BLaER1 treated with 17β-estradiol and CSF1 and Interleukin-3, amounts not matched to agents 10 nM and 100 nM (cell line): ENCODE data around the gene LIMCH1.

Source experiments
- H3K27ac ChIP-seq, 11 experiments: shearing (Covaris generic); formaldehyde crosslinking; 2 replicates each; pipeline ENCODE4 v1.8.1; 2022
- H3K27me3 ChIP-seq, 11 experiments: shearing (Covaris generic); formaldehyde crosslinking; 2 replicates each; pipeline ENCODE4 v1.8.1; 2022
- H3K36me3 ChIP-seq, 11 experiments: shearing (Covaris generic); formaldehyde crosslinking; 2 replicates each; pipeline ENCODE4 v1.8.1; 2022
- H3K4me1 ChIP-seq, 10 experiments: shearing (Covaris generic); formaldehyde crosslinking; 2 replicates each; pipeline ENCODE4 v1.8.1; 2022
- H3K4me2 ChIP-seq, 11 experiments: shearing (Covaris generic); formaldehyde crosslinking; 2 replicates each; pipeline ENCODE4 v1.8.1; 2022
- H3K4me3 ChIP-seq, 10 experiments: shearing (Covaris generic); formaldehyde crosslinking; 2 replicates each; pipeline ENCODE4 v1.8.1; 2022
- H3K9ac ChIP-seq, 11 experiments: shearing (Covaris generic); formaldehyde crosslinking; 2 replicates each; pipeline ENCODE4 v1.8.1; 2022
- H3K9me3 ChIP-seq, 11 experiments: shearing (Covaris generic); formaldehyde crosslinking; replicated peaks in 1 of 11; 2 replicates each; pipeline ENCODE4 v1.8.1; 2022
- H4K20me1 ChIP-seq, 11 experiments: shearing (Covaris generic); formaldehyde crosslinking; 2 replicates each; pipeline ENCODE4 v1.8.1; 2022
- Cebpa-rat ChIP-seq, 11 experiments: shearing (Covaris generic); IDR thresholded peaks; 2 replicates each; pipeline ENCODE4 v1.8.1; 2022

LIMCH1 gene

GRCh38 chr4:41620594-41621256 is 82.8 kb downstream of the LIMCH1 start:
- H3K4me2 ChIP-seq: peak overlapping the region in 7 of 11 experiments; percentile 4 to 37 (median 22); a peak in 11 of 22 replicates
- no peaks in the 10 kb centered on the region for H4K20me1 ChIP-seq
- peaks cover 17 to 64% (median 45%) of the 10 kb centered on the region in 10 experiments for H3K4me1 ChIP-seq
- no peak for TF ChIP-seq Cebpa-rat (IDR thresholded peaks at IDR 0.05)
- no peak overlapping the region for H3K9ac ChIP-seq
- no peaks in the 10 kb centered on the region; a peak in 2 of 22 replicates for H3K36me3 ChIP-seq
- no peaks in the 10 kb centered on the region for H3K9me3 ChIP-seq
- no peak overlapping the region for H3K4me3 ChIP-seq
- no peak overlapping the region for H3K27ac ChIP-seq
- H3K27me3 ChIP-seq: 0 out of 22 replicates have a peak, but pooled peaks cover 0 to 4% (median 0%) of the 10 kb centered on the region in 11 experiments

- Histone ChIP-seq H3K27ac (no peak overlapping the region), H3K36me3 (no peaks in the 10 kb centered on the region; a peak in 2 of 22 replicates), H3K4me2 (0 out of 22 replicates have a peak overlapping the region, but pooled peaks of 1 of the 11 experiments have one; percentile 82), H3K27me3 (0 out of 22 replicates have a peak, but pooled peaks cover 0 to 4% (median 0%) of the 10 kb centered on the region in 11 experiments), H3K9ac (no peak overlapping the region), H3K4me3 (no peak overlapping the region), H4K20me1 (no peaks in the 10 kb centered on the region), H3K9me3 (no peaks in the 10 kb centered on the region), H3K4me1 (peaks cover 29 to 79% (median 54%) of the 10 kb centered on the region in 10 experiments)
- no peak for TF ChIP-seq Cebpa-rat (IDR thresholded peaks at IDR 0.05)
These were observed 84.8 kb downstream of the LIMCH1 start for GRCh38 chr4:41622787-41623186.

- TF ChIP-seq Cebpa-rat (IDR thresholded peaks at IDR 0.05): no peak
- Histone ChIP-seq H3K9ac (peak overlapping the region in 2 of 11 experiments; percentile 42 to 59; a peak in 3 of 22 replicates), H3K27ac (peak overlapping the region in 4 of 11 experiments; percentile 10 to 75 (median 51); a peak in 5 of 22 replicates), H3K4me3 (peak overlapping the region in 2 of 10 experiments; percentile 11 to 24; a peak in 3 of 20 replicates), H3K27me3 (0 out of 22 replicates have a peak, but pooled peaks cover 0 to 4% (median 0%) of the 10 kb centered on the region in 11 experiments), H3K4me1 (peaks cover 27 to 63% (median 41%) of the 10 kb centered on the region in 10 experiments), H3K4me2 (peak overlapping the region; percentile 60 to 86 (median 77)), H4K20me1 (no peaks in the 10 kb centered on the region), H3K36me3 (no peaks in the 10 kb centered on the region), H3K9me3 (no peaks in the 10 kb centered on the region)
These were observed 86.8 kb downstream of the LIMCH1 start for GRCh38 chr4:41624765-41625164.

- TF ChIP-seq Cebpa-rat (IDR thresholded peaks at IDR 0.05): no peak
- Histone ChIP-seq H3K4me1 (peaks cover 24 to 60% (median 38%) of the 10 kb centered on the region in 10 experiments), H3K27me3 (0 out of 22 replicates have a peak, but pooled peaks cover 0 to 4% (median 0%) of the 10 kb centered on the region in 11 experiments), H3K27ac (peak overlapping the region in 3 of 11 experiments; percentile 35 to 75 (median 67); a peak in 6 of 22 replicates), H4K20me1 (no peaks in the 10 kb centered on the region), H3K9ac (peak overlapping the region in 2 of 11 experiments; percentile 42 to 59; a peak in 3 of 22 replicates), H3K9me3 (no peaks in the 10 kb centered on the region), H3K4me2 (peak overlapping the region; percentile 40 to 86 (median 75)), H3K36me3 (no peaks in the 10 kb centered on the region), H3K4me3 (peak overlapping the region in 2 of 10 experiments; percentile 11 to 25; a peak in 2 of 20 replicates)
These were observed 87.6 kb downstream of the LIMCH1 start for GRCh38 chr4:41625531-41625930.

GRCh38 chr4:41628936-41629335 is 91.0 kb downstream of the LIMCH1 start:
- no peak overlapping the region for H3K4me3 ChIP-seq
- 0 out of 22 replicates have a peak, but pooled peaks cover 0 to 4% (median 0%) of the 10 kb centered on the region in 11 experiments for H3K27me3 ChIP-seq
- H3K27ac ChIP-seq: no peak overlapping the region
- TF ChIP-seq Cebpa-rat (IDR thresholded peaks at IDR 0.05): no peak
- H3K4me2 ChIP-seq: no peak overlapping the region
- no peaks in the 10 kb centered on the region for H3K9me3 ChIP-seq
- H3K36me3 ChIP-seq: no peaks in the 10 kb centered on the region
- no peak overlapping the region for H3K9ac ChIP-seq
- H3K4me1 ChIP-seq: peaks cover 26 to 52% (median 36%) of the 10 kb centered on the region in 10 experiments
- no peaks in the 10 kb centered on the region for H4K20me1 ChIP-seq

- Histone ChIP-seq H3K27ac (no peak overlapping the region), H3K27me3 (no peaks in the 10 kb centered on the region), H3K9ac (no peak overlapping the region), H3K36me3 (no peaks in the 10 kb centered on the region), H3K4me2 (no peak overlapping the region), H3K9me3 (no peaks in the 10 kb centered on the region), H3K4me1 (peaks cover 1 to 26% (median 12%) of the 10 kb centered on the region in 10 experiments; a peak in 18 of 20 replicates), H4K20me1 (no peaks in the 10 kb centered on the region), H3K4me3 (no peak overlapping the region)
- no peak for TF ChIP-seq Cebpa-rat (IDR thresholded peaks at IDR 0.05)
These were observed 93.6 kb downstream of the LIMCH1 start for GRCh38 chr4:41631523-41631922.

- Histone ChIP-seq H3K4me2 (peak overlapping the region in 9 of 11 experiments; percentile 7 to 63 (median 44); a peak in 17 of 22 replicates), H4K20me1 (no peaks in the 10 kb centered on the region), H3K4me3 (no peak overlapping the region), H3K4me1 (peaks cover 0 to 16% (median 10%) of the 10 kb centered on the region in 10 experiments; a peak in 13 of 20 replicates), H3K36me3 (no peaks in the 10 kb centered on the region), H3K9ac (no peak overlapping the region), H3K27ac (no peak overlapping the region), H3K27me3 (no peaks in the 10 kb centered on the region), H3K9me3 (no peaks in the 10 kb centered on the region)
- TF ChIP-seq Cebpa-rat (IDR thresholded peaks at IDR 0.05): no peak
These were observed 94.6 kb downstream of the LIMCH1 start for GRCh38 chr4:41632481-41633073.

GRCh38 chr4:41633321-41633720 is 95.4 kb downstream of the LIMCH1 start:
- Histone ChIP-seq H3K36me3 (no peaks in the 10 kb centered on the region), H3K27ac (no peak overlapping the region), H3K4me2 (peak overlapping the region in 8 of 11 experiments; percentile 14 to 63 (median 44); a peak in 16 of 22 replicates), H3K4me1 (peaks cover 0 to 16% (median 10%) of the 10 kb centered on the region in 10 experiments; a peak in 13 of 20 replicates), H3K9ac (no peak overlapping the region), H3K9me3 (no peaks in the 10 kb centered on the region), H4K20me1 (no peaks in the 10 kb centered on the region), H3K27me3 (no peaks in the 10 kb centered on the region), H3K4me3 (no peak overlapping the region)
- no peak for TF ChIP-seq Cebpa-rat (IDR thresholded peaks at IDR 0.05)

- no peak overlapping the region for H3K27ac ChIP-seq
- H3K4me1 ChIP-seq: peaks cover 0 to 16% (median 10%) of the 10 kb centered on the region in 10 experiments; a peak in 13 of 20 replicates
- H3K4me2 ChIP-seq: no peak overlapping the region
- no peaks in the 10 kb centered on the region for H4K20me1 ChIP-seq
- no peaks in the 10 kb centered on the region for H3K36me3 ChIP-seq
- H3K9me3 ChIP-seq: no peaks in the 10 kb centered on the region
- no peaks in the 10 kb centered on the region for H3K27me3 ChIP-seq
- no peak for TF ChIP-seq Cebpa-rat (IDR thresholded peaks at IDR 0.05)
- H3K4me3 ChIP-seq: no peak overlapping the region
- no peak overlapping the region for H3K9ac ChIP-seq
These were observed 97.5 kb downstream of the LIMCH1 start for GRCh38 chr4:41635441-41635840.
